Hindlimb muscle (tissue), 1 donor: Measurements from ENCODE around the gene ASCL2. TPM values are rescaled to one million over a fixed set of nuclear protein-coding genes. Genes with fewer than 3 reads are reported as not detected.

Experiments
- DNase-seq: peaks from one replicate; pipeline ENCODE4 v3.0.0-alpha.2; 2013
- polyA plus RNA-seq: library from polyadenylated mRNA; unstranded; fragments of 120-200 nt; gene quantifications from one replicate; pipeline ENCODE4 v1.2.1, GENCODE V29; 2013; ENCODE audit not compliant: insufficient read length

The ASCL2 gene
- polyA plus RNA-seq, result 0.17 TPM

DNA sequence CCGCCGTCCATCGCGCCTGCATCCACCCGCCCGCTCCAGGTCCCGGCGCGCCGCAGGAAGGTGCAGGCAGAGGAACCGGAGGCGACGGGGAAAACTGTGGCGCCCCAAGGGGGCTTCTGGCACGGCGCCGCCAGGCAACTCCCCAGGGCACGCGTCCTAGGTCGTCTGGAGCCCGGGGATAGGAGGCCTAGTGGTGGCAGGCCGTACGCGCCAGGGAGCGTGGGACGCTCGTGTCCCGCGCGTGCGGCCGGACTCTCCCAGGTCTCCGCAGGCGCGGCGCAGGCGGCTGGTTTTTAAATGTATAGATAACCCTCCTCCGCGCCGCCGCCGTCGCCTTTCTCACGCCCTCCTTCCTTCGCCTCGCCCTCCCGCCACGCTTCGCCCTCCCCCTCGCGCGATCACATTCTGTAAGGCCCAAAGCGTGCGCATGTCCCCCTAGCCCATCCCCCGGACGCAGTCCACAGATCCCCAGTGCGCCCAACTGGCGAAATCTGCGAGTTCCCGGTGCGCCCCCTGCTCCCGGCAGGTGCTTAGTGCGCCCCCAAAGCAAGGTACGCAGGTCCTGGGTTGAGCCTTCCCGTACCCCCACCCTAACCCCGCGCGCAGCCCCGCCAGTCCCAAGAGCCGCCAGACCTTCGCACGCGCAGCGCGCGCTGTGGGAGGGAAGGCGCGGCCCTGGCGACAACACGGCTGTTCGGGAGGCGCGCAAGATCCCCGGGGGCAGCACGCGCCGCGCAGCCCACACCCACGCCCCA is at the start of gene ASCL2:
ASCL2 (minus strand) TSS at position 267 of the 755 bp plus-strand sequence; CDS start at position 11, 256 bp downstream.
- no peak for DNase-seq

DNA sequence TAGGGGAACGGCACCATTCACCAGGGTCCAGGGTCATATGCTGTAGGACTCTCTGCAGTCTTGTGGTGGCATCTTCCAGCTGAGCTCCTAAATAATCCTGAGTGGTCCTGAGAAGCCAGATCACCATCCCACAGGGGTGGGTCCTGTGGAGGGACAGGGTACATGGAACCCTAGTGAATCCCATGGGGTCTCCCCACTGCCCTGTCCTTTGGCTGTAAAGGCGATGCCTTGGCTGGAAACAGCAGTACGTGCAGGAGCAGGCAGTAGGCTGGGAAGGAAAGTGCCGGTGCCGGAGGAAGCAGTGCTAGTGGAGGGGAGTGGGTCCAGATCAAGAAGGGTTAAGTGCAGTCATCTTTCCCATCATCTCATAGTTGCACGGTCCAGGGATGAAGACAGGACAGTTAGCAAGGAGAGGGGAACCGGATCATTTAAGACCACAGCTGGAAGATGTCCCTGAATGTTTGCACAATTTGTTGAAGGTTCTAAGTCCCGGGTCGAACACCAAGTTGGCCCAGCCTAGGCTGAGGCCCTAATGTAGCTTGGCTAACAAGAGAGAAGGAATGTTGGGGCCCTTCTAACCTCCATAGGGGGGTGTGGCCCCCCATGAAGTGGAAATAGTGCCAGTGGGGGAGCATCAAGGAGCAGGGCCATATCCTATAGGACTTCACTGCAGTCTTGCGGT is 49.5 kb upstream of the ASCL2 start:
- no peak for DNase-seq

DNA sequence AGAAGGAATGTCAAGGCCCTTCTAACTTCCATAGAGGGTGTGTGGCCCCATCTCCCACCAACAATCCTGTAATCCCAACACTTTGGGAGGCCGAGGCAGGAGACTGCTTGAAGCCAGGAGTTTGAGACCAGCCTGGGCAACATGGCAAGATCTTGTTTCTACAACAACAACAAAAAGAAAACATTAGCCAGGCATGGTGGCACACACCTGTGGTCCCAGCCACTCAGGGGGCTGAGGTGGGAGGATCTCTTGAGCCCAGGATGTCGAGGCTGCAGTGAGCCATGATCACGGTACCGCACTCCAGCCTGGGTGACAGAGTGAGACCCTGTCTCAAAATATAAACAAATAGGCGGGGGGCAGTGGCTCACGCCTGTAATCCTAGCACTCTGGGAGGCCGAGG is 48.3 kb upstream of the ASCL2 start:
- DNase-seq, result no peak

GRCh38 chr11:2318123-2318522 is 47.7 kb upstream of the ASCL2 start:
- no peak for DNase-seq

GRCh38 chr11:2317354-2318050 is 47.1 kb upstream of the ASCL2 start:
- DNase-seq, result no peak

- DNase-seq, result no peak
These were observed 46.5 kb upstream of the ASCL2 start for GRCh38 chr11:2316963-2317244.

- DNase-seq, result no peak
These were observed 46.0 kb upstream of the ASCL2 start for GRCh38 chr11:2316169-2316962.

- DNase-seq, result no peak
These were observed 45.2 kb upstream of the ASCL2 start for GRCh38 chr11:2315395-2316168.

DNA sequence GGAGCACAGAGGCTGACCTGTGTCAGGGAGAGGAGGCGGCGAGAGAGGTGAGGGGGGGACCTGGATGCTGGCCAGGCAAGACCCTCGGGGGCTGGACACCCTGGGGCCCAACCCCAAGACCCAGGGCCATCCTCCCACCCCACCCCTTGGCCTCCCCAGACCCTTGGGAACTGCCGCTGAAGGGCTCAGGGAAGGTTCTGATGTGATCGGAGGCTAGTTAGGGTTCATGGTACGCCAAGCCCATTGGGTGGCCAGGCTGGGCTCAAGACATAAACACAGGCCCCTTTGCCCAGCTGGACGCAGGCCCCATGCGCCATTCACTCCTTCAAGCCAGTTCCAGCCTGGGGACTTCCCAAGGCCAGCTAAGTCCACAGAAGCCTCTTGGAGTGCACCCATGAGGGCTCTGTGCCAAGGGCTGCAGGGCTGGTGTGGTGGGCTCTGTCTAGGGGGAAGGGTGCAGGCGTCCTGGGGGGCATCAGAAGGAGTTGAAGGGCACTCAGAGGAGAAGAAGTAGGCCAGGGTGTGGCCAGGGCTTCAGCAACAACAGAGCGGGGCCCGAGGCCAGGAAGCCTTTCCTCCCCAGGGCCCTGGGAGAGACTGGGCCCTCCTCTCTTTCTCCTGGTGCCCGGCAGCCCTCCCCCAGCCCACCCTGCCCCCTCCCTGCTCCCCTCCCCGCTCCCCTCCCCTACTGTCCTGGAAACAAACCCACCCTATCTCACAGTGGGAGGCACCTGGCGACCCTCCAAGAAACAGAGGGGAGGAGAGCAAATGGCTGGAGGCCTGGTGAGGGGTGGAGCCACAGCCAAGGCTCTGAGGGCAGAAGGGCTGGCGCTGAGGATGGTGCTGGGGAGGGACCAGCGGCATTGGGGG is 44.4 kb upstream of the ASCL2 start:
- peak; percentile 82 for DNase-seq

GRCh38 chr11:2314136-2314524 is 43.7 kb upstream of the ASCL2 start:
- DNase-seq, result no peak

DNA sequence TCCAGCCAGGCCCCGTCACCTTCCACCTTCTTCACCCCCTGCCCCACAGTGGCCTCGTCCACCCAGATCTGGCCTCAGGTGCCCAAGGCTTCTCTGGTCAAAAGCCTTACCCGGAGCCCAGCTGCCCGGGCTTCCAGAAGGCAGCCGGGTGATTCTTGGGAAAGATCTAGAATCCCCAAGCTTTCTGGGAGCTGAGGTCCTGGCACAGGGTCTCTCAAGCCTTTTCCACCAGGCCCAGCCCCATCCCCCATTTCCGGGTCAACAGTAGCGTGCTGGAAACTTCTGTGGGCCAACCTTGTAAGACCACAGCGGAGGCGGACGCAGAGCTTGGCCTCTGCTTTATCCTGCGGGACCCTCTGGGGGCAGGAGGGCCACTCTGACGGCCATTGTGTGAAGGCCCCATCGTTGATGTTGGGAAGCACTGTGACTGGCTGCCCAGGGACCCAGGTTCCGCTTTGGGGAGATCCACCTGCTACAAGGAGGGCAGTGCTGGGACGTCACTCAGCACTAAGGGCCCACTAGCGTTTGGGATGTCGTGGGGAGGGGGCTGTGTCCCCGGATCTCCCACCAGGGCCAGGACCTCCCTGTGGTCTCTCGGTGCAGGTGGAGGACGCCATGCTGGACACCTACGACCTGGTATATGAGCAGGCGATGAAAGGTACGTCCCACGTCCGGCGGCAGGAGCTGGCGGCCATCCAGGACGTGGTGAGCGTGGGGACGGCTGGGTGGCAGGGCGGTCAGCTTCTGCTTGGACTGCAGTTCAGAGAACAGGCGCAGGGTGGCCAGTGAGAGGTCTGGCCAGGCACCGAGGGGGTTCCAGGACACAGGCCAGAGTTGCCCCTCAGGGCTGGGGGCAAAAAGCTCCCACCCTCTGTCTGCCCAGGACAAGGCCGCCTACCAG is 42.9 kb upstream of the ASCL2 start:
- DNase-seq, result no peak

DNA sequence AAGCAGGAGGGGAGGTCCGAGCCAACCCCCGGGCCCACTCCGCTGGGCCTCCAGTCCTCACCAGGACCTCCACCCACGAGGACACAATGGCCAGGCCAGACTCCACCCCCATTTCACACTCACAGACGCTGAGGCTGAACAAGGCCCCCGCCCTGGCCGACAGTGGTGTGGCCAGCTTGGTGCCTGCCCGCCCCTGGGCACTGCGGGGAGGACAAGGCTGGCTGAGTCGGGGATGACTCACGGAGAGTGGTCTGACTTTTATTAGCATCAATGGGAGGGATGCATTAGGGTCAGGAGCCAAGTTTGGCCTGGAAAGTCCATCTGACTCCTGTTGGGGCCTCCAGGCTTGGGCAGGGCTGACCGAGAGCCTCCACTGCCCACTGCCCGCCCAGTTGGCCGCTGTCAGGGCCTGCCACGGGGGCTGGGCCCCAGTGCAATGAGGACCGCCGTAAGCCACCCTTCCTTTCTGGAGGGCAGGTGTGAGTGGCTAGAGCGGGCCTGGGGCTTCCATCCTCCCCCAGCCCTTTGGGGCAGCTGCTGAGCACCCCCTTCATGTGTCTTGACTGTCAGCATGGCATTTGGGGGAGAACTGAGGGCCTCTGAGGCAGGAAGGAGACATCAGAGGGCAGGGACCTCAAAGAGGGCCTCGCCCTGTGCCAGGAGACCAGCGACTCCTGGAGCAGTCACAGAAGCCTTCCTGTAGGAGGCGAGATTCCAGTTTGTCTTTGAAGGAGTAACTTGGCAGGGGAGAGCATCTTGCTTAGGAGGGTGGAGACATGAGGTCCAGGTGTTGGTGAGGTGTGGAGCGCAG is 42.0 kb upstream of the ASCL2 start:
- no peak for DNase-seq

GRCh38 chr11:2311353-2312133 is 41.2 kb upstream of the ASCL2 start:
- DNase-seq, result no peak

DNA sequence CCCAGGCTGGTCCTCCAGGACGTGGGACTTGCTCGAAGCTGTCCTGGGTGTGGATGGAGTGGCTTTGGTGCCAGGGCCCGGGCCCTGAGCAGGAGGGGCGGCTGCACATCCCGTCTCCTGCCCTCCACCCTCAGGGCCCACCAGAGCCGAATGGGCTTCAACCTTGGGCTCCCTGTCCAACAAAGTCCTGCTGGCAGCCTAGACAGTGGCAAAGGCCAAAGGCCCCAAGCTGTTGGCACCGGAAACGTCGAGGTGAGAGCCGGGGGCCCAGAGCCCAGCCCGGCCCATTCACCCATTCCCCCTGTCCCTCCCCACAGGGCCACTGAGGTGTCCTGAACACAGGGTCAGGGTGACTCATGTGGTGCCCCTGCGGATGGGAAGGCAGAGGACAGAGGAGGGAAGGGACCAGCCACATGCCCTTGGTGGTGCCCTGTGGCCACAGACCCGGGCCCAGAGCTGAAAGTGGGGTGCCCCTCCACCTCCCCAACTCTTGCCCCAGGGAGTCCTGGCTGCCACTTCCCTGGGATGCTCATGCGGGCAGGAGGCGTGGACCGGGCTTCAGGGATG is 40.5 kb upstream of the ASCL2 start:
- no peak for DNase-seq

DNA sequence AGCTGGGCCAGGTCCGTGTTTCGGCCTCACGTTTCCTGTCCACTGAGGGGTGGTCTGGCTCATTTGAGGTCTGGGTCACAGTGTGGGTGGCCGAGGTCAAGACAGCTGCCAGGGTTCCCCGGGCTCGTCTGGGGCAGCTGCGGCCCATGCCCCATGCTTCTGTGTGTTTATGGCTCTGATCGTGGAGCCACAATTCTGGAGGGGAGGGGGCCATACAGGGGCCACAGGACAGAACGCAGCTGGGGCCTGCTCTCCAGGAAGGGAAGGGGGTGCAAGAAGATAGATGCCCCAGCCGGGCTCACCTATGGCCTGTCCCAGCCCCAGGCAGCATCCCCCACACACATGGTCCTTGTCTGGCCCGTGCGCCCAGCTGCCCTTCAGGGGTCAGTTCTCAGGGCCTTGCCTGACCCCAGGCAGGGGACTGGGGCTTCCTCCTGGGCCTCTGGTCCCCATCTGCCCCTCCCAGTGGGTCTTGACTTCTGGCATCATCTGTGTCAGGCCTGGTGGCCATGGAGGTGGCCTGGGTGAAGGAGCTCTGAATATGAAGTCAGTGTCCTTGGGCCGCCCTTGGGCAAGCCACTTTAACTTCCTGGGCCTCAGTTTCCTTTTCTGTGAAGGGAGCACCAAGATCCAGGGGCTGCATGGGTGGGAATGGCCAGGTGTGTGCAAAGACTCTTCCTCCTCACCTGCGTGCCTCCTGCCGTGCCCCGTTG is 39.8 kb upstream of the ASCL2 start:
- no peak for DNase-seq

DNA sequence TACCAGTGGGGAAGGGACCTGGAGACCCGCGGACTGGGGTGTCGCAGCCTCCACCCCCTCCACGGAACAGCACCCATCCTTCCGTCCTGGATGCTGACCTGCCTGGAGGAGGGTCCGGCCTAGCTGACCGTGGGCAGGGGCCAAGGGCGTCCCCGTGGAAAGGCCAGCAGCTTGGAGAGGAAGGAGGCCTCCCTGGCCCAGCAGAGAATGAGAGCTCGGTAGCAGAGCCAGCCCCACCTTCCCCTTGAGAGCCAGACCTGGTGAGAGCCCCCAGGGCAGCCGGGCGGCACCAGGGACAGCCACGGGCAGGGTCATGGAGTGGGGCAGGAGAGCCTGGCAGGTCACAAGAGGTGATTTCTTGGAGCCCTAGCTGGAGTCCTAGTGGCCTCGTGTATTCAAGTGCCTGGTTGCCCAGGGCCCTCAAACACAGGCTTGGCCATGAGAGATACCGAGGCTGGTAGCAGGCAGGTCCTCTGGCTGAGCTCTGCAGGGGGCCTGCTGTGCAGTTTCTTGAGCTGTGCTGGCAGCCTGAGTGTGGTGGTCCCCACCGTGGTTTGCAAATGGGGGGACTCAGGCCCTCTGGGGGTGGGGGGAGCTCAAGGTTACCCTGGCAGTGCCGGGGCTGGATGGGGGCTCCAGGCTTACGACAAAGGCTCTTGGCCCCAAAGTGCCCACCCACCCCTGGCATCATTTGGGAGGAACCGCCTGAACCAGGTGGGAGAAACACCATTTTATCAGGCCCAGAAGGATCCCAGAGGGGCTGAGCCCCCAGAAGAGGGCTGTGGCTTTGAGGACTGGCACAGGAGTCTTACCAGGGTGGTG is 39.1 kb upstream of the ASCL2 start:
- DNase-seq, result no peak
